GM23338 (cell line): Measurements from ENCODE around the gene CD7.

Experiments
- CREB1 ChIP-seq: fragments of 250-450 bp; sonication (Bioruptor Pico); IDR thresholded peaks from 2 replicates; pipeline ENCODE4 v1.5.0; 2020; ENCODE audit warnings: low read depth, mild to moderate bottlenecking, moderate library complexity
- EZH2 ChIP-seq: fragments of 200-600 bp; sonication (generic); IDR thresholded peaks from one replicate; pipeline ENCODE4 v1.8.0; 2017; ENCODE audit warnings: antibody characterized with exemption, mild to moderate bottlenecking, low read depth; ENCODE audit not compliant: unreplicated experiment
- EZH2phosphoT487 ChIP-seq: fragments of 200-600 bp; sonication (generic); IDR thresholded peaks from one replicate; pipeline ENCODE4 v1.8.1; 2018; ENCODE audit warnings: antibody characterized with exemption; ENCODE audit not compliant: unreplicated experiment
- JUNB ChIP-seq: IDR thresholded peaks from one replicate; pipeline ENCODE4 v1.6.1; 2016; ENCODE audit warnings: antibody characterized with exemption; ENCODE audit not compliant: unreplicated experiment
- NANOG ChIP-seq: IDR thresholded peaks from 2 replicates; pipeline ENCODE4 v1.6.1; 2016; ENCODE audit warnings: antibody characterized with exemption, borderline replicate concordance
- POLR2AphosphoS5 ChIP-seq: IDR thresholded peaks from 2 replicates; pipeline ENCODE4 v1.6.1; 2016; ENCODE audit warnings: antibody characterized with exemption, low read depth
- STAT1 ChIP-seq: IDR thresholded peaks from one replicate; pipeline ENCODE4 v1.6.1; 2016; ENCODE audit warnings: antibody characterized with exemption; ENCODE audit not compliant: unreplicated experiment
- ZNF114 ChIP-seq: fragments of 250-450 bp; sonication (Bioruptor Pico); IDR thresholded peaks from 2 replicates; pipeline ENCODE4 v1.5.0; 2020; ENCODE audit warnings: mild to moderate bottlenecking, moderate library complexity
- ZNF331 ChIP-seq: fragments of 250-450 bp; sonication (Bioruptor Pico); IDR thresholded peaks from 2 replicates; pipeline ENCODE4 v1.5.0; 2020; ENCODE audit warnings: low read depth, mild to moderate bottlenecking, moderate library complexity
- TF ChIP-seq, protein P1 (sequence below), 2 experiments: fragments of 200-600 bp in 1 of 2; sonication (generic) in 1 of 2; conservative IDR thresholded peaks; 2 replicates each; pipeline versions ENCODE4 v1.5.1 to v1.6.1; 2016 to 2017; ENCODE audit warnings: antibody characterized with exemption in 2 of 2, low read depth in 2 of 2, mild to moderate bottlenecking in 2 of 2, moderate library complexity in 1 of 2
- TF ChIP-seq, protein P2 (sequence below): IDR thresholded peaks from one replicate; pipeline ENCODE4 v1.6.1; 2018; ENCODE audit warnings: antibody characterized with exemption; ENCODE audit not compliant: unreplicated experiment
- TF ChIP-seq, protein P3 (sequence below): IDR thresholded peaks from 2 replicates; pipeline ENCODE4 v1.6.1; 2016; ENCODE audit warnings: antibody characterized with exemption
- TF ChIP-seq, protein P4 (sequence below): fragments of 250-450 bp; sonication (Bioruptor Pico); IDR thresholded peaks from 2 replicates; pipeline ENCODE4 v1.5.0; 2020; ENCODE audit warnings: mild to moderate bottlenecking, moderate library complexity

DNA sequence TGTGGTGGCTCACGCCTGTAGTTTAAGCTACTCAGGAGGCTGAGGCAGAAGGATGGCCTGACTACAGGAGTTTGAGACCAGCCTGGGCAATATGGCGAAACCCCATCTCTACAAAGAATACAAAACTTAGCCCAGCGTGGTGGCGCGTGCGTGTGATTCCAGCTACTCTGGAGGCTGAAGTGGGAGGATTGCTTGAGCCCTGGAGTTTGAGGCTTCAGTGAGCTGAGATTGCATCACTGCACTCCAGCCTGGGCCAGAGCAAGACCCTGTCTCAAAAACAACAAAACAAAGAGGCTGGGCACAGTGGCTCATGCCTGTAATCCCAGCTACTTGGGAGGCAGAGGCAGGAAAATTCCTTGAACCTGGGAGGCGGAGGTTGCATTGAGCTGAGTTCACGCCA is 36.9 kb downstream of the CD7 start:
- TF ChIP-seq, protein P1, sequence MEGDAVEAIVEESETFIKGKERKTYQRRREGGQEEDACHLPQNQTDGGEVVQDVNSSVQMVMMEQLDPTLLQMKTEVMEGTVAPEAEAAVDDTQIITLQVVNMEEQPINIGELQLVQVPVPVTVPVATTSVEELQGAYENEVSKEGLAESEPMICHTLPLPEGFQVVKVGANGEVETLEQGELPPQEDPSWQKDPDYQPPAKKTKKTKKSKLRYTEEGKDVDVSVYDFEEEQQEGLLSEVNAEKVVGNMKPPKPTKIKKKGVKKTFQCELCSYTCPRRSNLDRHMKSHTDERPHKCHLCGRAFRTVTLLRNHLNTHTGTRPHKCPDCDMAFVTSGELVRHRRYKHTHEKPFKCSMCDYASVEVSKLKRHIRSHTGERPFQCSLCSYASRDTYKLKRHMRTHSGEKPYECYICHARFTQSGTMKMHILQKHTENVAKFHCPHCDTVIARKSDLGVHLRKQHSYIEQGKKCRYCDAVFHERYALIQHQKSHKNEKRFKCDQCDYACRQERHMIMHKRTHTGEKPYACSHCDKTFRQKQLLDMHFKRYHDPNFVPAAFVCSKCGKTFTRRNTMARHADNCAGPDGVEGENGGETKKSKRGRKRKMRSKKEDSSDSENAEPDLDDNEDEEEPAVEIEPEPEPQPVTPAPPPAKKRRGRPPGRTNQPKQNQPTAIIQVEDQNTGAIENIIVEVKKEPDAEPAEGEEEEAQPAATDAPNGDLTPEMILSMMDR (conservative IDR thresholded peaks at IDR 0.05; ENCODE audit: low read depth in 2 of 2) = no peak
- TF ChIP-seq POLR2AphosphoS5 (no peak), EZH2 (no peak), JUNB (no peak), STAT1 (no peak), EZH2phosphoT487 (no peak), CREB1 (CRISPR knock-in tag) (no peak), NANOG (no peak), ZNF114 (no peak), ZNF331 (no peak)
- TF ChIP-seq, protein P2, sequence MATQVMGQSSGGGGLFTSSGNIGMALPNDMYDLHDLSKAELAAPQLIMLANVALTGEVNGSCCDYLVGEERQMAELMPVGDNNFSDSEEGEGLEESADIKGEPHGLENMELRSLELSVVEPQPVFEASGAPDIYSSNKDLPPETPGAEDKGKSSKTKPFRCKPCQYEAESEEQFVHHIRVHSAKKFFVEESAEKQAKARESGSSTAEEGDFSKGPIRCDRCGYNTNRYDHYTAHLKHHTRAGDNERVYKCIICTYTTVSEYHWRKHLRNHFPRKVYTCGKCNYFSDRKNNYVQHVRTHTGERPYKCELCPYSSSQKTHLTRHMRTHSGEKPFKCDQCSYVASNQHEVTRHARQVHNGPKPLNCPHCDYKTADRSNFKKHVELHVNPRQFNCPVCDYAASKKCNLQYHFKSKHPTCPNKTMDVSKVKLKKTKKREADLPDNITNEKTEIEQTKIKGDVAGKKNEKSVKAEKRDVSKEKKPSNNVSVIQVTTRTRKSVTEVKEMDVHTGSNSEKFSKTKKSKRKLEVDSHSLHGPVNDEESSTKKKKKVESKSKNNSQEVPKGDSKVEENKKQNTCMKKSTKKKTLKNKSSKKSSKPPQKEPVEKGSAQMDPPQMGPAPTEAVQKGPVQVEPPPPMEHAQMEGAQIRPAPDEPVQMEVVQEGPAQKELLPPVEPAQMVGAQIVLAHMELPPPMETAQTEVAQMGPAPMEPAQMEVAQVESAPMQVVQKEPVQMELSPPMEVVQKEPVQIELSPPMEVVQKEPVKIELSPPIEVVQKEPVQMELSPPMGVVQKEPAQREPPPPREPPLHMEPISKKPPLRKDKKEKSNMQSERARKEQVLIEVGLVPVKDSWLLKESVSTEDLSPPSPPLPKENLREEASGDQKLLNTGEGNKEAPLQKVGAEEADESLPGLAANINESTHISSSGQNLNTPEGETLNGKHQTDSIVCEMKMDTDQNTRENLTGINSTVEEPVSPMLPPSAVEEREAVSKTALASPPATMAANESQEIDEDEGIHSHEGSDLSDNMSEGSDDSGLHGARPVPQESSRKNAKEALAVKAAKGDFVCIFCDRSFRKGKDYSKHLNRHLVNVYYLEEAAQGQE = no peak
- TF ChIP-seq, protein P3, sequence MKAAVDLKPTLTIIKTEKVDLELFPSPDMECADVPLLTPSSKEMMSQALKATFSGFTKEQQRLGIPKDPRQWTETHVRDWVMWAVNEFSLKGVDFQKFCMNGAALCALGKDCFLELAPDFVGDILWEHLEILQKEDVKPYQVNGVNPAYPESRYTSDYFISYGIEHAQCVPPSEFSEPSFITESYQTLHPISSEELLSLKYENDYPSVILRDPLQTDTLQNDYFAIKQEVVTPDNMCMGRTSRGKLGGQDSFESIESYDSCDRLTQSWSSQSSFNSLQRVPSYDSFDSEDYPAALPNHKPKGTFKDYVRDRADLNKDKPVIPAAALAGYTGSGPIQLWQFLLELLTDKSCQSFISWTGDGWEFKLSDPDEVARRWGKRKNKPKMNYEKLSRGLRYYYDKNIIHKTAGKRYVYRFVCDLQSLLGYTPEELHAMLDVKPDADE = no peak
- TF ChIP-seq, protein P4, sequence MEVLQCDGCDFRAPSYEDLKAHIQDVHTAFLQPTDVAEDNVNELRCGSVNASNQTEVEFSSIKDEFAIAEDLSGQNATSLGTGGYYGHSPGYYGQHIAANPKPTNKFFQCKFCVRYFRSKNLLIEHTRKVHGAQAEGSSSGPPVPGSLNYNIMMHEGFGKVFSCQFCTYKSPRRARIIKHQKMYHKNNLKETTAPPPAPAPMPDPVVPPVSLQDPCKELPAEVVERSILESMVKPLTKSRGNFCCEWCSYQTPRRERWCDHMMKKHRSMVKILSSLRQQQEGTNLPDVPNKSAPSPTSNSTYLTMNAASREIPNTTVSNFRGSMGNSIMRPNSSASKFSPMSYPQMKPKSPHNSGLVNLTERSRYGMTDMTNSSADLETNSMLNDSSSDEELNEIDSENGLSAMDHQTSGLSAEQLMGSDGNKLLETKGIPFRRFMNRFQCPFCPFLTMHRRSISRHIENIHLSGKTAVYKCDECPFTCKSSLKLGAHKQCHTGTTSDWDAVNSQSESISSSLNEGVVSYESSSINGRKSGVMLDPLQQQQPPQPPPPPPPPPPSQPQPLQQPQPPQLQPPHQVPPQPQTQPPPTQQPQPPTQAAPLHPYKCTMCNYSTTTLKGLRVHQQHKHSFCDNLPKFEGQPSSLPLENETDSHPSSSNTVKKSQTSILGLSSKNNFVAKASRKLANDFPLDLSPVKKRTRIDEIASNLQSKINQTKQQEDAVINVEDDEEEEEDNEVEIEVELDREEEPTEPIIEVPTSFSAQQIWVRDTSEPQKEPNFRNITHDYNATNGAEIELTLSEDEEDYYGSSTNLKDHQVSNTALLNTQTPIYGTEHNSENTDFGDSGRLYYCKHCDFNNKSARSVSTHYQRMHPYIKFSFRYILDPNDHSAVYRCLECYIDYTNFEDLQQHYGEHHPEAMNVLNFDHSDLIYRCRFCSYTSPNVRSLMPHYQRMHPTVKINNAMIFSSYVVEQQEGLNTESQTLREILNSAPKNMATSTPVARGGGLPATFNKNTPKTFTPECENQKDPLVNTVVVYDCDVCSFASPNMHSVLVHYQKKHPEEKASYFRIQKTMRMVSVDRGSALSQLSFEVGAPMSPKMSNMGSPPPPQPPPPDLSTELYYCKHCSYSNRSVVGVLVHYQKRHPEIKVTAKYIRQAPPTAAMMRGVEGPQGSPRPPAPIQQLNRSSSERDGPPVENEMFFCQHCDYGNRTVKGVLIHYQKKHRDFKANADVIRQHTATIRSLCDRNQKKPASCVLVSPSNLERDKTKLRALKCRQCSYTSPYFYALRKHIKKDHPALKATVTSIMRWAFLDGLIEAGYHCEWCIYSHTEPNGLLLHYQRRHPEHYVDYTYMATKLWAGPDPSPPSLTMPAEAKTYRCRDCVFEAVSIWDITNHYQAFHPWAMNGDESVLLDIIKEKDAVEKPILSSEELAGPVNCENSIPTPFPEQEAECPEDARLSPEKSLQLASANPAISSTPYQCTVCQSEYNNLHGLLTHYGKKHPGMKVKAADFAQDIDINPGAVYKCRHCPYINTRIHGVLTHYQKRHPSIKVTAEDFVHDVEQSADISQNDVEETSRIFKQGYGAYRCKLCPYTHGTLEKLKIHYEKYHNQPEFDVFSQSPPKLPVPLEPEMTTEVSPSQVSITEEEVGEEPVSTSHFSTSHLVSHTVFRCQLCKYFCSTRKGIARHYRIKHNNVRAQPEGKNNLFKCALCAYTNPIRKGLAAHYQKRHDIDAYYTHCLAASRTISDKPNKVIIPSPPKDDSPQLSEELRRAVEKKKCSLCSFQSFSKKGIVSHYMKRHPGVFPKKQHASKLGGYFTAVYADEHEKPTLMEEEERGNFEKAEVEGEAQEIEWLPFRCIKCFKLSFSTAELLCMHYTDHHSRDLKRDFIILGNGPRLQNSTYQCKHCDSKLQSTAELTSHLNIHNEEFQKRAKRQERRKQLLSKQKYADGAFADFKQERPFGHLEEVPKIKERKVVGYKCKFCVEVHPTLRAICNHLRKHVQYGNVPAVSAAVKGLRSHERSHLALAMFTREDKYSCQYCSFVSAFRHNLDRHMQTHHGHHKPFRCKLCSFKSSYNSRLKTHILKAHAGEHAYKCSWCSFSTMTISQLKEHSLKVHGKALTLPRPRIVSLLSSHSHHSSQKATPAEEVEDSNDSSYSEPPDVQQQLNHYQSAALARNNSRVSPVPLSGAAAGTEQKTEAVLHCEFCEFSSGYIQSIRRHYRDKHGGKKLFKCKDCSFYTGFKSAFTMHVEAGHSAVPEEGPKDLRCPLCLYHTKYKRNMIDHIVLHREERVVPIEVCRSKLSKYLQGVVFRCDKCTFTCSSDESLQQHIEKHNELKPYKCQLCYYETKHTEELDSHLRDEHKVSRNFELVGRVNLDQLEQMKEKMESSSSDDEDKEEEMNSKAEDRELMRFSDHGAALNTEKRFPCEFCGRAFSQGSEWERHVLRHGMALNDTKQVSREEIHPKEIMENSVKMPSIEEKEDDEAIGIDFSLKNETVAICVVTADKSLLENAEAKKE (CRISPR knock-in tag) = no peak
